ENCODE results near the gene CYB5B.
A peak's percentile ranks its signal among the peaks of the same experiment; 100 is the strongest.

The CYB5B gene, protein sequence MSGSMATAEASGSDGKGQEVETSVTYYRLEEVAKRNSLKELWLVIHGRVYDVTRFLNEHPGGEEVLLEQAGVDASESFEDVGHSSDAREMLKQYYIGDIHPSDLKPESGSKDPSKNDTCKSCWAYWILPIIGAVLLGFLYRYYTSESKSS

DNA sequence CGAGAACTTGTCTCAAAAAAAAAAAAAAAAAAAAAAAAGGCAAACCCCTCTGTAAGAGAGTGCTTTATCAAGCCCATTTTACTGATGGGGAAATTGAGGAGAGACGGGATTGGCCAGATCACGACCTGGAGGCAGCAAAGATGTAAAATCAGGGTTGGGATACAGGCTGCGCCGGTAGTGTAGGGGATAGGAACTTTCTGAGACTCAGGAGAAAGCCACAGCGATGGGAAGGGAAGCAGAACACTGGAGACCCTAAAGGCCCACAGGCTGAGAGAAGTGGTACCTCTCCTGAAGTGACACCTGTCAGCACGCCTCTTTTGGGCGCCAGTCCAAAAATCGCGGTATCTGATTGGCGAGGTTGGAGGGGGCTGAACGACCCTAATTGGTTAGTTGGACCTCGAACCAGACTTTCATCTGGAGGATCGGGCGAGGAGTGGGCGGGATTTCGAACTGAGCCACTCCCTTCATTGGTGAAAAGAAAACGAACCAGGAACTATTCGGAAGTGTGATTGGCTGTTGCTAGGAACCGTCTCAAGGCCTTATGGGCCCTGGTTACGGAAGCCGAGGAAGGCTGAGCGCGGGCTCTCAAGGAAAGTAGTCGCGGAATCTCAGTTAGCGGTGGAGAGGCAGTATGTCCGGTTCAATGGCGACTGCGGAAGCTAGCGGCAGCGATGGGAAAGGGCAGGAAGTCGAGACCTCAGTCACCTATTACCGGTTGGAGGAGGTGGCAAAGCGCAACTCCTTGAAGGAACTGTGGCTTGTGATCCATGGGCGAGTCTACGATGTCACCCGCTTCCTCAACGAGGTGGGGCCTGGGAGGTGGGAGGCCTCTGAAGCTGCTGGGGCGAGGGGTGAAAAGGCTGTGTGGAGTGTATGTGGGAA is at the start of gene CYB5B:
TSS of gene CYB5B (plus strand) at position 567 of the 882 bp plus-strand sequence. CDS start at position 632, 65 bp downstream.
- Histone ChIP-seq H3K27me3 (replicated peaks; ENCODE audit: insufficient read depth, low read length) (no peaks in the 10 kb centered on the region), H3K9me3 (replicated peaks; ENCODE audit: insufficient read depth, low read length) (no peaks in the 10 kb centered on the region), H3K36me3 (replicated peaks; ENCODE audit: insufficient read depth, low read length) (peaks cover 10% of the 10 kb centered on the region), H3K9me2 (replicated peaks; ENCODE audit: insufficient read depth, low read length) (no peaks in the 10 kb centered on the region), H3F3A (ENCODE audit: insufficient read depth, low read length) (no peaks in the 10 kb centered on the region), H3K27ac (ENCODE audit: low read length) (peak within 1 kb of the TSS; percentile 32; the same call in 1 of the 2 replicates), H3K4me1 (ENCODE audit: low read length) (no peaks in the 10 kb centered on the region; the same call in 1 of the 2 replicates), H2AFZ (ENCODE audit: low read length) (peak within 1 kb of the TSS; percentile 91), H3K79me2 (ENCODE audit: low read length) (peaks cover 47% of the 10 kb centered on the region), H3K4me2 (ENCODE audit: low read depth, low read length) (peak within 1 kb of the TSS; percentile 70), H3K4me3 (ENCODE audit: low read length) (peak within 1 kb of the TSS; percentile 94), H4K20me1 (ENCODE audit: insufficient read depth, low read length) (no peaks in the 10 kb centered on the region), H3K9ac (ENCODE audit: low read length) (peak within 1 kb of the TSS; percentile 77)
- DNase-seq: peak; percentile 99
- TF ChIP-seq, protein P1, sequence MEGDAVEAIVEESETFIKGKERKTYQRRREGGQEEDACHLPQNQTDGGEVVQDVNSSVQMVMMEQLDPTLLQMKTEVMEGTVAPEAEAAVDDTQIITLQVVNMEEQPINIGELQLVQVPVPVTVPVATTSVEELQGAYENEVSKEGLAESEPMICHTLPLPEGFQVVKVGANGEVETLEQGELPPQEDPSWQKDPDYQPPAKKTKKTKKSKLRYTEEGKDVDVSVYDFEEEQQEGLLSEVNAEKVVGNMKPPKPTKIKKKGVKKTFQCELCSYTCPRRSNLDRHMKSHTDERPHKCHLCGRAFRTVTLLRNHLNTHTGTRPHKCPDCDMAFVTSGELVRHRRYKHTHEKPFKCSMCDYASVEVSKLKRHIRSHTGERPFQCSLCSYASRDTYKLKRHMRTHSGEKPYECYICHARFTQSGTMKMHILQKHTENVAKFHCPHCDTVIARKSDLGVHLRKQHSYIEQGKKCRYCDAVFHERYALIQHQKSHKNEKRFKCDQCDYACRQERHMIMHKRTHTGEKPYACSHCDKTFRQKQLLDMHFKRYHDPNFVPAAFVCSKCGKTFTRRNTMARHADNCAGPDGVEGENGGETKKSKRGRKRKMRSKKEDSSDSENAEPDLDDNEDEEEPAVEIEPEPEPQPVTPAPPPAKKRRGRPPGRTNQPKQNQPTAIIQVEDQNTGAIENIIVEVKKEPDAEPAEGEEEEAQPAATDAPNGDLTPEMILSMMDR (IDR thresholded peaks at IDR 0.05; ENCODE audit: low read length): no peak
- TF ChIP-seq EZH2 (optimal IDR thresholded peaks at IDR 0.05; ENCODE audit: low read depth, low read length): no peak
- no peak for TF ChIP-seq EZH2phosphoT487 (IDR thresholded peaks at IDR 0.05; ENCODE audit: low read length)

DNA sequence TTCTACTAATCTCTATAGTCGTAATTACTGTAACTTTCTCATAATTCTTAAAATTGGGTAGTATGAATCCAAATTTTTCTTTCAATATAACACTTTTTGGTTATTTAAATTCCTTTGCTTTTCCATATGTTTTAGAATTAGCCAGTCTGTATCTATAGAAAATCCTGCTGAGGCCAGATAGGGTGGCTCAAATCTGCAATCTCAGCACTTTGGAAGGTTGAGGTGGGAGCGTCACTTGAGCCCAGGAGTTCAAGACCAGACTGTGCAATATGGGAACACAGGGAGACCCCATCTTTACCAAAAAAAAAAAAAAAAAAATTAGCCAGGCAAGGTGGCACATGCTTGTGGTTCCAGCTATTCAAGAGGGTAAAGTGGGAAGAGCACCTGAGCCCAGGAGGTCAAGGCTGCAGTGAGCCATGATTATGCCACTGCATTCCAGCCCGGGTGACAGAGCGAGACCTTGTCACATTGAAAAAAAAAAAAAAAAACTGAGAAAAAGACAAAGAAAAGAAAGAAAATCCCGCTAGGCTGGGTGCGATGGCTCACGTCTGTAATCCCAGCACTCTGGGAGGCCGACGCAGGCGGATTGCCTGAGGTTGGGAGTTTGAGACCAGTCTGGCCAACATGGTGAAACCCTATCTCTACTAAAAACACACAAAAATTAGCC is 47.9 kb upstream of the CYB5B start:
- Histone ChIP-seq H3F3A (ENCODE audit: insufficient read depth, low read length) (no peaks in the 10 kb centered on the region), H3K36me3 (replicated peaks; ENCODE audit: insufficient read depth, low read length) (peaks cover 3% of the 10 kb centered on the region; the same call in 1 of the 2 replicates), H4K20me1 (ENCODE audit: insufficient read depth, low read length) (no peaks in the 10 kb centered on the region; the same call in 1 of the 2 replicates), H3K4me2 (ENCODE audit: low read depth, low read length) (no peak overlapping the region), H3K27ac (ENCODE audit: low read length) (no peak overlapping the region), H3K27me3 (replicated peaks; ENCODE audit: insufficient read depth, low read length) (no peaks in the 10 kb centered on the region), H3K9me2 (replicated peaks; ENCODE audit: insufficient read depth, low read length) (no peaks in the 10 kb centered on the region), H2AFZ (ENCODE audit: low read length) (no peak overlapping the region), H3K9ac (ENCODE audit: low read length) (no peak overlapping the region), H3K79me2 (ENCODE audit: low read length) (peaks cover 8% of the 10 kb centered on the region), H3K4me3 (ENCODE audit: low read length) (no peak overlapping the region), H3K9me3 (replicated peaks; ENCODE audit: insufficient read depth, low read length) (no peaks in the 10 kb centered on the region), H3K4me1 (ENCODE audit: low read length) (no peaks in the 10 kb centered on the region)
- TF ChIP-seq, protein P1 (IDR thresholded peaks at IDR 0.05; ENCODE audit: low read length): no peak
- no peak for TF ChIP-seq EZH2 (optimal IDR thresholded peaks at IDR 0.05; ENCODE audit: low read depth, low read length)
- no peak for TF ChIP-seq EZH2phosphoT487 (IDR thresholded peaks at IDR 0.05; ENCODE audit: low read length)
- no peak for DNase-seq

DNA sequence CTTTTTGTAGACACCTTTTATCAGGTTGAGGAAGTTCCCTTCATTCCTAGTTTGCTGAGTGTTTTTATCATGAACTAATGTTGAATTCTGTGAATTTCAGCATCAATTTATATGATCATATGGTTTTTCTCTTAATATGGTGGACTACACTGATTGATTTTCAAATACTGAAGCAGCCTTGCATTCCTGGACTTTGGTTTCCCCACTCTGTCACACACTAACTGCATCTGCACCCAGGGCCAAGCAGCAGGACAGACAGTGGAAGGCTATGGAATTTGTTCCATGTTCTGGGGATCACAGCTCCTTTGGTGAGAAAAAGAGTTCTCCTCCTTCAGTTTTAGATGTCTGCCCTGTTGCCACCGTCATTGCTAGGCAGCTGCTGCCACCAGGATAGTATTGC is 46.4 kb upstream of the CYB5B start:
- Histone ChIP-seq H3K27me3 (replicated peaks; ENCODE audit: insufficient read depth, low read length) (no peaks in the 10 kb centered on the region), H3K4me3 (ENCODE audit: low read length) (no peak overlapping the region), H2AFZ (ENCODE audit: low read length) (no peak overlapping the region), H4K20me1 (ENCODE audit: insufficient read depth, low read length) (no peaks in the 10 kb centered on the region; the same call in 1 of the 2 replicates), H3K27ac (ENCODE audit: low read length) (no peak overlapping the region), H3K9me3 (replicated peaks; ENCODE audit: insufficient read depth, low read length) (no peaks in the 10 kb centered on the region), H3K9me2 (replicated peaks; ENCODE audit: insufficient read depth, low read length) (no peaks in the 10 kb centered on the region), H3K36me3 (replicated peaks; ENCODE audit: insufficient read depth, low read length) (peaks cover 9% of the 10 kb centered on the region; the same call in 1 of the 2 replicates), H3K9ac (ENCODE audit: low read length) (no peak overlapping the region), H3K79me2 (ENCODE audit: low read length) (peaks cover 21% of the 10 kb centered on the region), H3F3A (ENCODE audit: insufficient read depth, low read length) (no peaks in the 10 kb centered on the region), H3K4me1 (ENCODE audit: low read length) (no peaks in the 10 kb centered on the region), H3K4me2 (ENCODE audit: low read depth, low read length) (no peak overlapping the region)
- no peak for DNase-seq
- no peak for TF ChIP-seq EZH2 (optimal IDR thresholded peaks at IDR 0.05; ENCODE audit: low read depth, low read length)
- TF ChIP-seq, protein P1 (IDR thresholded peaks at IDR 0.05; ENCODE audit: low read length): no peak
- TF ChIP-seq EZH2phosphoT487 (IDR thresholded peaks at IDR 0.05; ENCODE audit: low read length): no peak
